COLO668 (cell line): Measurements from ENCODE around the gene MADCAM1.

Experiments used
- DNase-seq: peaks from one replicate; lab custom pipeline; 2025; ENCODE audit not compliant: unreplicated experiment; lab: John Stamatoyannopoulos, UW

Gene MADCAM1

GRCh38 chr19:507286-508203, 11.3 kb downstream of the MADCAM1 start, which contains the start of gene TPGS1:
TPGS1 (plus strand) TSS chr19:507497; CDS start chr19:507507, 10 bp downstream.
- DNase-seq, result peak; percentile 97

DNA sequence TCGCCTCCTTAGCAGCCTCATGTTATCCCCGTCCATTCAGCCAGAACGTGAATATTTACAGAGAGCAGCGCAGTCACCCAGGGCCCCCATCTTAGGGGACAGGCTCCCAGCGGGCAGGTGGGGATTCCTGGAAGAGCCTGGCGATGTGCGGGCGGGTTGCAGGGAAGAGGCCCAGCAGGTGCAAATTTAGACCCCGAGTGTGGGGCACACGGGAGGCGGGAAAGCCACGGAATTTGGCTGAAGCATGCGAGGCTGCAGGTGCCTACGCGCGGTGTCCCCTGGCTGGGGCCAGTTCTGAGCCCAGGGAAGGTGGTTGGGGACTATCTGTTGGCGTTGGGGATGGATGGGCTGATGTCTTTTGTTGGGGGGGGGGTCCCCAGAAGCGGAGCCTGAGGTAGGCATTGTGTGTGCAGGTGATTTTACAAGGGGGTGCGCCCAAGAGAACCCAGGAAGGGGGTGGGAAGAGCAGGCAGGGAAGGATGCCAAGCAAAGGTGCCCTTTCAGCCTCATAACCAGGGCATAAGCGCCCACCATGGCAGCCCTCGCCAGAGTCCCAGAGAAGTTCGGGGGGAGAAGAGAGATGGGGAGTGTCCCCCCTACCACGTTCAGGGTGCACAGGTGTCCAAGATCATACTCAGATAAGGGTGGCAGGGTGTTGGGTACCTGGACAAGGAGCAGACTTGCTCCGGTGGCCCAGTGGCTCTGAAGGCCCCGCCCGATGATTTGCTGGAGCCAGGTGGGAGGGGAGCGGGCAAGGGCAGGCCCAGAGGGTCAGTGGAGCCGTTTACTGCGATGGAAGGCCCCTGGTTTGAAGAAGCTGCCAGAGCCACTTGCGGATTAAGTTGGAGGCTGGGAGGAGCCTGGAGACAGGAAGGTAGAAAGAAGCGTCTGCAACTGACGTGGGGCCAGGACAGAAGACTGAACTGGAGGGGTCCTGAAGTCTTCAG, 12.2 kb downstream of the MADCAM1 start:
- peak; percentile 57 for DNase-seq

- DNase-seq, result peak; percentile 92
Observed at GRCh38 chr19:510606-511100, 14.4 kb downstream of the MADCAM1 start.

- DNase-seq, result peak; percentile 95
Observed at GRCh38 chr19:511101-511851, 15.0 kb downstream of the MADCAM1 start.

DNA sequence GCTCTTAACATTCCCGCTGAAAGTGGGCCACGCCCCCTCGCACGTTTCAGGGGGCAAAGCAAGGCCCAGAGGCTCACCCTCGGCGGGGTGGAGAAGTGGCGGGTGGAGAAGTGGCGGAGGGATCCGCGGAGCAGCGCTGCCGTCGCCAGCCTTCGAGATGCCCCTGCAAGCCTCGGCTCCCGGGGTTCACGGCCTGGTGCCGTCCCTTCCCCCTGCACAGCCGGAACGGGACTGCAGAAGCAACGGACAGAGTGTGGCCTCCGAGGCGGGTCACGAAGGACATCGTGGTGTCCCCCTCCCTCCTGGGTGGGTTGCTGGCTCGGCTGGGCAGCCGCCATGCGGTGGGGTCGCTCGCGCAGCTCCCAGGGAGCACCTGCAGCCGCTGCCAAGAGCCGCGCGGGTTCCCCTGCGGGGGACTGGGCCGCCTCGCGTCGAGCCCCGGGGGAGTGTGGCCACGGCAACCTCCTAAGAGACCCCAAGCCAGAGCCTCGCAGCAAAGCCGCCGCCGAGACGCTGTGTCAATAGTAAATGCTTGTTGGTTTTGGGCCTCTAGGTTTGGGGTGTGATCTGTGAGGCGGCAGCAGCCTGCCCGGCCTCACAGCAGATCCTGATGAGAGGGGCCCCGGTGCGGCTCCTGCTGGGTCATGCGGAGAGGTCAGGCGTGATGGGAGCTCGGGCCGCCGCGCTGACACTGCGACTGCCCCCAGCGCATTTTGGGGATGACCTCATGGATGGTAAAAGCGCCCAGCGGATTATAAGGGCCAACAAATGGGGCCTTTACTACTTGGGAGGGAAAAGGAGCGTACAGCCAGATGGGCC, 16.5 kb downstream of the MADCAM1 start:
- peak; percentile 41 for DNase-seq

- no peak for DNase-seq
Observed at GRCh38 chr19:513368-514165, 17.3 kb downstream of the MADCAM1 start.

DNA sequence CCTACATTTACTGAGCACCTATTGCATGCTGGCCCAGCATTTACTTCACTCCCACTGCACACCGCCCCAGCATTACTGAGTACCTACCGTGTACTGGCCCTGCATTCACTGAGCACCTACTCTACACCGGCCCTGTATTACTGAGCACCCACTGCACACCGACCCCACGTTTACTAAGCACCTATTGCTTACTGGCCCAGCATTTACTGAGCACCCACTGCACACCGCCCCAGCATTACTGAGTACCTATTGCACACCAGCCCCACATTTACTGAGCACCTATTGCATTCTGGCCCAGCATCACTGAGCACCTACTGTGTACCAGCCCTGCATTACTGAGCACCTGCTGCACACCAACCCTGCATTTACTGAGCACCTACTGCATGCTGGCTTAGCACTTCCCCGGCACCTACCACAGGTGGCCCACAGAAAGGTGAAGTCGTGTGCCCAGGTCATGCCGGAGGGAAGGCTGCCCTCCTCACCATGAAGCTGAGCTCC, 17.9 kb downstream of the MADCAM1 start:
- DNase-seq, result no peak

DNA sequence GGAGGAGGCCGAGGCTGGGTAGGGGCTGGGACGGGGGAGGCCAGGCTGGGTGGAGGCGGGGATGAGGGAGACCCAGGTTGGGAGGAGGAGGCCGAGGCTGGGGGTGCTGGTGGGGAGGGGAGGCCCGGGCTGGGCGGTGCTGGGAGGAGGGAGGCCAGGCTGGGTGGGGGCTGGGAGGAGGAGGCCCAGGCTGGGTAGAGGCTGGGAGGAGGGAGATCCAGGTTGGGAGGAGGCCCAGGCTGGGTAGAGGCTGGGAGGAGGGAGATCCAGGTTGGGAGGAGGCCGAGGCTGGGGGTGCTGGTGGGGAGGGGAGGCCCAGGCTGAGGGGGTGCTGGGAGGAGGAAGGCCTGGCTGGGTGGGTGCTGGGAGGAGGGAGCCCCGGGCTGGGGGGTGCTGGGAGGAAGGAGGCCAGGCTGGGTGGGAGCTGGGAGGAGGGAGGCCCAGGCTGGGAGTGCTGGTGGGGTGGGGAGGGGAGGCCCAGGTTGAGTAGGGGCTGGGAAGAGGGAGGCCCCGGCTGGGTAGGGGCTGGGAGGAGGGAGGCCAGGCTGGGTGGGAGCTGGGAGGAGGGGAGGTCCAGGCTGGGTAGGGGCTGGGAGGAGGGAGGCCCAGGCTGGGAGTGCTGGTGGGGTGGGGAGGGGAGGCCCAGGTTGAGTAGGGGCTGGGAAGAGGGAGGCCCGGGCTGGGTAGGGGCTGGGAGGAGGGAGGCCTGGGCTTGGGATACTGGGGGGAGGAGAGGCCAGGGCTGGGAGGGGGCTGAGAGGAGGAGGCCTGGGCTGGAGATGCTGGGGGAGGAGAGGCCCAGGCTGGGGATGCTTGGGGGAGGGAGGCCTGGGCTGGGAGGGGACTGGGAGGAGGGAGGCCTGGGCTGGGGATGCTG, 21.7 kb downstream of the MADCAM1 start:
- DNase-seq, result no peak

DNA sequence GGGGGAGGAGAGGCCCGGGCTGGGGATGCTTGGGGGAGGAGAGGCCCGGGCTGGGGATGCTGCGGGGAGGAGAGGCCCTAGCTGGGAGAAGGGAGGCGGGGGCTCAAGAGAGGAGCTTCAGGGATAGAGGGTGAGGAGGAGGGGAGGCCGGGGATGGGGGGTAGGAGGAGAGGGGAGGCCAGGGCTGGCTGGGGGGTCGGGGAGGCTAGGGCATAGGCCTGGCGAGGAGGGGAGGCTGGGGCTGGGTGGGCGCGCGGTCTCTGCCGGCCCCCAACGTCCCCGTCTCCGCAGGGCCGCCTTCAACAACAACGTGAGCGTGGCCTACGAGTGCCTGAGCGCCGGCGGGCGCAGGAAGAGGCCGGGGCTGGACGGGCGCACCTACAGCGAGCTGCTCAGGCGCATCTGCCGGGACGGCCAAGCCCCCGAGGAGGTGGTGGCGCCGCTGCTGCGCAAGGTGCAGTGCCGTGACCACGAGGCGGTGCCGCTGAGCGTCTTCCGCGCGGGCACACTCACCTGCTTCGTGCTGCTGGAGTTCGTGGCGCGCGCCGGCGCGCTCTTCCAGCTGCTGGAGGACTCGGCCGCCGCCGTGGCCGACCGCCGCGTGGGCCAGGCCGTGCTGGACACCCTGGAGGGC, 22.4 kb downstream of the MADCAM1 start:
- DNase-seq, result no peak

DNA sequence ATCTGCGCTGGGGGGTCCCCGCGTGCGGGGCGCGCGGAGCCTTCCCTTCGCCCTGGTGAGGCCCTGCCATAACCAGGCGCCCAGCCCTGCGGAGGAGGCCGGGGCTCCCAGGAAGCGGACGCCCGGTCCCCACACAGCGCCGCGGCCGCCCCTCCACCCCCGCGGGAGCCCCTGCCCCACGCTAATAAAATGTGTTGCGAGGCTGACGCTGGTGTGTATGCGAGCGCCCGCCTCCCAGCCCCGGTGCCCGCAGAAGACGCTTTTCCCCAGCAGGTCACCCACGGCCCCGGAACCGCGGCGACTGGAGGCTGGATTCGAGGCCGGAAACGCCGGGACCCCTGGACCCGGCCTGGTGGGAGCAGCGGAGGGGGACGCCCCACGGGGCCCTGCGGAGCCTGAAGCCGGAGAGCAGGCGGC, 23.2 kb downstream of the MADCAM1 start:
- DNase-seq, result no peak

DNA sequence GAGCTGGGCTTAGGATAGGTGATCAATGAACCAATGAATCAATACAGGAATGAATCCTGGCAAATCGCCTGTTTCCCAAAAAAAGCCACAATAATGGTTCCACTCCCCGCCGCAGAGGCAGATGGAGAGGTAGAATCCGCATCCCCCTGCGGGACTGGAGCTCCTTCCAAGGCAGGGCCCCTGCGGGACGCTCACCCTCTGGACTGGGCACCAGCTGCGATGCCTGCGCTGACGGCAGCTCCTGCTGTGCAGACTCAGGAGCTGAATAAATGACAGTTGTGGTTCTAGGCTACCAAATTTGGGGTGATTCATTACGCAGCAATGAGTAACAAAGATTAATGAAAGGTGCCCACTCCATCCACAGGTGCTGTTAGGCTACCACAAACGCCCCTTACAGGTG, 26.4 kb downstream of the MADCAM1 start:
- no peak for DNase-seq

DNA sequence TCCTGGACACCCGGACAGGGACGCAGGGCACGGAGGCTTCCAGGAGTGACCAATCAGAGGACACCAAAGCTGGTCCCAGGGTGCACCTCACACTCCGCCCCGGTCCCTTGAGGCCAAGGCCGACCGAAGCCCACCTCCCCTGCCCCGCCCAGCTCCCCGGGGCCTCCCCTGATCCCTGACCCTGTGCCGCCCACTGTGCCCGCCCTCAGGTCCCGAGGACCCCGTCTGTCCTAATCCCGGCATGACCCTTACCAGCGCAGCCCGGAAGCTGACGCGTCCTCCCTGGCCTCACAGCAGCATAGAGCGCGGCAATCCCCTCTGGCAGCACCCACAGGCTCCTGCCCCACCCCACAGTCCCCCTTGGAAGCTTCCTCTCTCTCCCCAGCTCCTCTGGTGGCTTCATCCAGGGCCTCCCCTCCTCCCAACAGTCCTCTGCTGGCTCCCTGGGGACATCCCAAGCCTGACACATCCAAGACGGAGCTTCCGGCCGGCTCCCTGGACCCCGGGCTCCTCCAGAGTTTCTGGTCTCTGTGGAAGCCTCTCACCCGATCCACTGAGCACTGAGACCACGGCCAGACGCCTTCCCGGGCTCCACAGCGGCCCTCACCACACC, 27.9 kb downstream of the MADCAM1 start:
- DNase-seq, result peak; percentile 23

- no peak for DNase-seq
Observed at GRCh38 chr19:525029-525428, 28.7 kb downstream of the MADCAM1 start.

DNA sequence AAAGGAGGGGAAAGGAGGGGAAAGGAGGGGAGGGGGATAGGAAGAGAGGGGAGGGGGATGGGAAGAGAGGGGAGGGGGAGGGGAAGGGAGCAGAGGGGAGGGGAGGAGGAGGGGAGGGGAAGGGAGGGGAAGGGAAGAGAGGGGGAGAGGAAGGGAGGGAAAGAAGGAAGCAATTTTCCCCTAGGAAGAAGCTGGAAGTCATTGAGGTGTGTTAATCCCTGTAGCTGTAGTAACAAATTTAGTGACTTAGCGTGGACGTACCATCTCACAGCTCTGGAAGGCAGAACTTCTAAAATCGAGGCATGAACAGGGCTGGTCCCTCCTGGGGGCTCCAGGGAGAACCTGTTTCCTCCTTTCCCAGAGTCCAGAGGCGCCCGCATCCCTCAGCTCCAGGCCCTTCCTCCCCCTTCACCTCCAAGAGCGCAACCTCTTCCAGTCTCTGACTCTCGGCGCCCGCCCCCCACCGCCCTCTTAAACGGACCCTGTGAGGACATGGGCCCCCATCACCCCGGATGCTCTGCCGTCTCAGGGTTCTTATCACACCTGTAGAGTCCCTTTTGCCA, 29.7 kb downstream of the MADCAM1 start:
- DNase-seq, result no peak

DNA sequence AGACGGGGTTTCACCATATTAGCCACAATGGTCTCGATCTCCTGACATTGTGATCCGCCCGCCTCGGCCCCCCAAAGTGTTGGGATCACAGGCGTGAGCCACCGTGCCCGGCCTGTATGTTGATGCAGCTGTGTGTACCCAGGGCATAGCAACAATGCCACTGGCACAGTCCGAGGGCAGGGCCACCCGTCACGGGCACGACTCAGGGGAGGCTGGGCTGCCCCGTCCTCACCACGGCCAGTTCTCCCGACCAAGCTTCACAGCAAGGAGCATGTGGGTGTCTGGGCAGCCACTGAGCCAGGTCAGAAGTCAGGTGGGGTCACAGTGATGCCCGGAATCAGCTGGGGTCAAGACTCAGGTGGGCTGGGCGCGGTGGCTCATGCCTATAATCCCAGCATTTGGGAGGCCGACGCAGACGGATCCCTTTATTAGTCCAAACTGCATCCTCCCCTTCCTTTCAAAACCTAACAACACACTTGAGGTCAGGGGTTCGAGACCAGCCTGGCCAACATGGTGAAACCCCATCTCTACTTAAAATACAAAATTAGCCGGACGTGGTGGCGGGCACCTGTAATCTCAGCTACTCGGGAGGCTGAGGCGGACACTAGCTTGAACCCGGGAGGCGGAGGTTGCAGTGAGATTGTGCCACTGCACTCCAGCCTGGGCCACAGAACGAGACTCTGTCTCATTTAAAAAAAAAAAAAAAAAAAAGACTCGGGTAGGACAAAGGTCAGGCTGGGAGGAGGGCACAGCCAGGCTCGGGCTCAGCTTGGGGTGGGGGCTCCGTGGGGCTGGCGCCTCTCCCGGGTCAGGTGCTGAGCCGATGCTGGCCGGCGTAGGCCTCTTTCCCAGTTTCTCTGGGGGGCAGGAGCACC, 34.1 kb downstream of the MADCAM1 start:
- DNase-seq, result peak; percentile 45
